CD14-positive monocyte (primary cell): ENCODE data around the gene SPIRE1. TPM values are rescaled to one million over a fixed set of nuclear protein-coding genes. Genes with fewer than 3 reads are reported as not detected.
"Not testable (repeated sequence)": the region's sequence is repeated elsewhere in the genome, so short reads cannot be mapped to it uniquely, and the experiment has no call there.

Experiments used
- DNase-seq, 3 donors: peaks; one replicate each; pipeline ENCODE4 v3.0.0-alpha.2; 2011 to 2022
- H2AFZ ChIP-seq: 2 replicates; pipeline ENCODE4 v1.6.0; 2012; ENCODE audit warnings: mild to moderate bottlenecking, low read depth, low read length, inconsistent platforms; ENCODE audit not compliant: insufficient read depth, poor library complexity, severe bottlenecking
- H3K27ac ChIP-seq, 2 donors: 1 replicate in 1 of 2; 2 replicates in 1 of 2; pipeline ENCODE4 v1.5.1; 2012 to 2013; ENCODE audit warnings: low read length in 2 of 2, control low read depth in 1 of 2, inconsistent platforms in 1 of 2, low read depth in 1 of 2, mild to moderate bottlenecking in 1 of 2
- H3K27me3 ChIP-seq, 2 donors: one replicate each; pipeline versions ENCODE4 v1.6.0 to v1.6.1; 2011 to 2013; ENCODE audit warnings: low read length in 2 of 2; ENCODE audit not compliant: control insufficient read depth in 2 of 2, insufficient read depth in 2 of 2
- H3K36me3 ChIP-seq, 2 donors: replicated peaks in 1 of 2; 1 replicate in 1 of 2; 2 replicates in 1 of 2; pipeline versions ENCODE4 v1.5.1 to v1.6.1; 2012 to 2013; ENCODE audit warnings: low read length in 2 of 2, control low read depth in 1 of 2, inconsistent platforms in 1 of 2, mild to moderate bottlenecking in 1 of 2; ENCODE audit not compliant: insufficient read depth in 2 of 2, control insufficient read depth in 1 of 2
- H3K4me1 ChIP-seq, 2 donors: 1 replicate in 1 of 2; 2 replicates in 1 of 2; pipeline versions ENCODE4 v1.5.1 to v1.6.1; 2012 to 2013; ENCODE audit warnings: low read length in 2 of 2, control low read depth in 1 of 2, inconsistent platforms in 1 of 2, mild to moderate bottlenecking in 1 of 2, moderate library complexity in 1 of 2; ENCODE audit not compliant: insufficient read depth in 2 of 2, control insufficient read depth in 1 of 2
- H3K4me2 ChIP-seq: replicated peaks from 2 replicates; pipeline ENCODE3; 2012; ENCODE audit warnings: low read length, moderate library complexity, mild to moderate bottlenecking; ENCODE audit not compliant: poor library complexity, severe bottlenecking; ENCODE audit errors: extremely low read depth
- H3K4me3 ChIP-seq, 3 experiments: fragments of 200-600 bp in 1 of 3; sonication (generic) in 1 of 3; replicated peaks in 1 of 3; 1 replicate in 2 of 3; 2 replicates in 1 of 3; pipeline ENCODE4 v1.5.1; 2011 to 2013; ENCODE audit warnings: low read length in 3 of 3, mild to moderate bottlenecking in 3 of 3, control low read depth in 2 of 3, low read depth in 2 of 3, inconsistent platforms in 1 of 3, moderate library complexity in 1 of 3
- H3K79me2 ChIP-seq: 2 replicates; pipeline ENCODE4 v1.6.0; 2012; ENCODE audit warnings: mild to moderate bottlenecking, control low read depth, inconsistent platforms, low read length, moderate library complexity; ENCODE audit not compliant: insufficient read depth
- H3K9ac ChIP-seq: 2 replicates; pipeline ENCODE4 v1.6.0; 2017; ENCODE audit warnings: low read length, mild to moderate bottlenecking; ENCODE audit not compliant: insufficient read depth, poor library complexity, severe bottlenecking
- H3K9me3 ChIP-seq, 2 donors: replicated peaks in 1 of 2; 1 replicate in 1 of 2; 2 replicates in 1 of 2; pipeline versions ENCODE4 v1.5.1 to v1.6.1; 2012 to 2013; ENCODE audit warnings: low read length in 2 of 2, control low read depth in 1 of 2; ENCODE audit not compliant: control insufficient read depth in 1 of 2, insufficient read depth in 1 of 2
- H4K20me1 ChIP-seq: 2 replicates; pipeline ENCODE4 v1.6.0; 2012; ENCODE audit warnings: mild to moderate bottlenecking, low read length, control low read depth, moderate library complexity; ENCODE audit not compliant: insufficient read depth
- H3K27ac Mint-ChIP-seq, 7 donors: one replicate each; pipeline ENCODE4 v1.8.0; 2020; ENCODE audit warnings: mild to moderate bottlenecking in 7 of 7, mixed read lengths in 7 of 7, moderate library complexity in 6 of 7, inconsistent platforms in 2 of 7
- H3K27me3 Mint-ChIP-seq, 3 donors: one replicate each; pipeline ENCODE4 v1.8.0; 2021 to 2022; ENCODE audit warnings: low read depth in 3 of 3, mild to moderate bottlenecking in 3 of 3, mixed read lengths in 3 of 3, moderate library complexity in 3 of 3, inconsistent platforms in 1 of 3
- H3K36me3 Mint-ChIP-seq, 2 donors: one replicate each; pipeline ENCODE4 v1.8.0; 2020; ENCODE audit warnings: mixed read lengths in 2 of 2, inconsistent platforms in 1 of 2, mild to moderate bottlenecking in 1 of 2
- H3K4me1 Mint-ChIP-seq: one replicate; pipeline ENCODE4 v1.8.0; 2020; ENCODE audit warnings: mild to moderate bottlenecking, mixed read lengths
- H3K4me3 Mint-ChIP-seq, 2 donors: one replicate each; pipeline ENCODE4 v1.8.0; 2020; ENCODE audit warnings: mild to moderate bottlenecking in 2 of 2, mixed read lengths in 2 of 2, moderate library complexity in 1 of 2
- H3K9me3 Mint-ChIP-seq, 7 donors: one replicate each; pipeline ENCODE4 v1.8.0; 2020 to 2022; ENCODE audit warnings: mixed read lengths in 7 of 7, mild to moderate bottlenecking in 6 of 7, moderate library complexity in 6 of 7, inconsistent platforms in 2 of 7
- CTCF ChIP-seq: fragments of 200-600 bp; IDR thresholded peaks from one replicate; pipeline ENCODE4 v1.8.0; 2022; ENCODE audit warnings: antibody characterized with exemption, mild to moderate bottlenecking
- WGBS: methylation state at CpG from one replicate; pipeline ENCODE4 v1.1.5; 2013; ENCODE audit warnings: missing lambda C conversion rate; ENCODE audit not compliant: insufficient coverage; 5-methylcytosine and 5-hydroxymethylcytosine counted together
- intact Hi-C, 2 donors: fragments of 100-400 bp; cut with micrococcal nuclease; formaldehyde crosslinking; loops; one replicate each; pipeline versions ENCODE4 v1.15.0 to v1.15.1; 2023
- polyA plus RNA-seq, 3 donors: library from polyadenylated mRNA; depleted of rRNA in 1 of 3; unstranded in 2 of 3; stranded (reverse) in 1 of 3; fragments of 300-500 nt in 2 of 3; fragments of >200 nt in 1 of 3; fragmentation: Illumina TruSeq in 2 of 3; gene quantifications; 1 replicate in 2 of 3; 2 replicates in 1 of 3; pipeline ENCODE4 v1.2.3, GENCODE V29; 2012 to 2021

Gene SPIRE1
- polyA plus RNA-seq, 3 donors, result 1.7 to 1.9 (median 1.8) TPM

- Histone ChIP-seq H3K4me1 (peaks cover 14% of the 10 kb centered on the region in 2 donors), H3K27me3 (no peaks in the 10 kb centered on the region), H3K4me2 (no peak overlapping the region), H3K9me3 (no peaks in the 10 kb centered on the region), H3K36me3 (no peaks in the 10 kb centered on the region), H2AFZ (no peak overlapping the region), H4K20me1 (no peaks in the 10 kb centered on the region), H3K9ac (no peak overlapping the region), H3K79me2 (no peaks in the 10 kb centered on the region), H3K27ac (no peak overlapping the region), H3K4me3 (no peak overlapping the region)
- H3K4me3 Mint-ChIP-seq, result no peak overlapping the region
- 100% methylated on average over 2 of the region's 5 CpGs for WGBS
- no peaks in the 10 kb centered on the region for H3K36me3 Mint-ChIP-seq
- intact Hi-C loops, result no loop called here
- peak overlapping the region in 1 of 7 donors; percentile 58 for H3K27ac Mint-ChIP-seq
- H3K4me1 Mint-ChIP-seq, result peaks cover 17% of the 10 kb centered on the region
- no peaks in the 10 kb centered on the region for H3K9me3 Mint-ChIP-seq
- peaks cover 0 to 13% (median 5%) of the 10 kb centered on the region in 3 donors for H3K27me3 Mint-ChIP-seq
- DNase-seq, result no peak
- no peak for TF ChIP-seq CTCF
Observed at GRCh38 chr18:12416098-12416729, 241.7 kb downstream of the SPIRE1 start.

- H3K4me1 ChIP-seq, result peaks cover 14 to 18% of the 10 kb centered on the region in 2 donors
- no CpG with 5 or more reads among the region's 3 CpGs for WGBS
- H4K20me1 ChIP-seq, result no peaks in the 10 kb centered on the region
- H2AFZ ChIP-seq, result no peak overlapping the region
- H3K79me2 ChIP-seq, result no peaks in the 10 kb centered on the region
- H3K4me3 ChIP-seq, result no peak overlapping the region
- Mint-ChIP-seq H3K27me3 (peaks cover 11 to 22% (median 17%) of the 10 kb centered on the region in 3 donors), H3K9me3 (no peaks in the 10 kb centered on the region), H3K4me1 (peaks cover 20% of the 10 kb centered on the region), H3K27ac (no peak overlapping the region), H3K4me3 (no peak overlapping the region), H3K36me3 (peaks cover 0 to 2% of the 10 kb centered on the region in 2 donors)
- DNase-seq, result no peak
- no peak overlapping the region for H3K9ac ChIP-seq
- no peak for TF ChIP-seq CTCF
- H3K27me3 ChIP-seq, result peaks cover 3 to 11% of the 10 kb centered on the region in 2 donors
- H3K36me3 ChIP-seq, result no peaks in the 10 kb centered on the region
- no peaks in the 10 kb centered on the region for H3K9me3 ChIP-seq
- no peak overlapping the region for H3K27ac ChIP-seq
- no peak overlapping the region for H3K4me2 ChIP-seq
- intact Hi-C loops, result no loop called here
Observed at GRCh38 chr18:12411456-12411855, 246.5 kb downstream of the SPIRE1 start.

GRCh38 chr18:12410747-12411146, 247.2 kb downstream of the SPIRE1 start:
- H3K4me2 ChIP-seq, intact Hi-C loops, H3K4me3 Mint-ChIP-seq, H4K20me1 ChIP-seq, H2AFZ ChIP-seq, H3K9me3 ChIP-seq, H3K9ac ChIP-seq, H3K79me2 ChIP-seq, H3K36me3 ChIP-seq, DNase-seq, H3K36me3 Mint-ChIP-seq, H3K27ac ChIP-seq, H3K27ac Mint-ChIP-seq, H3K4me3 ChIP-seq, H3K9me3 Mint-ChIP-seq: not testable (repeated sequence)
- whole genome bisulfite sequencing, result 100% methylated on average over 1 of the region's 9 CpGs
- Histone ChIP-seq H3K27me3 (peaks cover 9 to 18% of the 10 kb centered on the region in 2 donors), H3K4me1 (peaks cover 14 to 18% of the 10 kb centered on the region in 2 donors)
- Mint-ChIP-seq H3K27me3 (peaks cover 17 to 28% (median 23%) of the 10 kb centered on the region in 3 donors), H3K4me1 (peaks cover 21% of the 10 kb centered on the region)
